ENCODE data around the gene PRM2.

DNA sequence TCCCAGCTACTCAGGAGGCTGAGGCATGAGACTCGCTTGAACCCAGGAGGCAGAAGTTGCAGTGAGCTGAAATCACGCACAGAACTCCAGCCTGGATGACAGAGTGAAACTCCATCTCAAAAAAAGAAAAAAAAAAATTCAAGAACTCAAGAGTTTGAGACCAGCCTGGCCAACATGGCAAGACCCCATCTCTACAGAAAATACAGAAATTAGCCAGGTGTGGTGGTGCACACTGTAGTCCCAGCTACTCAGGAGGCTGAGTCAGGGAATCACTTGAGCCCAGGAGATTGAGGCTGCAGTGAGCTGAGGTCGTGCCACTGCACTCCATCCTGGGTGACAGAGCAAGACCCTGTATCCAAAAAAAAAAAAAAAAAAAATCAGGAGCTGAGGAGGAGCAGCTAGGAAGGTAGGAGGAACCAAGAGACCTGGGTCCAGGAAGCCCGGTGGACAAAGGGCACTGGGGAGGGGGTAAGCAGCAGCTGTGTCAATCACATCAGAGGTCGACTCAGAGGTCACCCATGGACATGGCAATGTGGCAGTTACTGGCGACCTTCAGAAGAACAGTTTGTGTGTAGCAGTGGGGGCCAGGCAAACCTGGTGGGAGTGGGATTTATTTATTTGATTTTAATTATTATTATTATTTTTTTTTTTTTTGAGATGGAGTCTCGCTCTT, 15.9 kb upstream of the PRM2 start:
- TF ChIP-seq, protein P1, sequence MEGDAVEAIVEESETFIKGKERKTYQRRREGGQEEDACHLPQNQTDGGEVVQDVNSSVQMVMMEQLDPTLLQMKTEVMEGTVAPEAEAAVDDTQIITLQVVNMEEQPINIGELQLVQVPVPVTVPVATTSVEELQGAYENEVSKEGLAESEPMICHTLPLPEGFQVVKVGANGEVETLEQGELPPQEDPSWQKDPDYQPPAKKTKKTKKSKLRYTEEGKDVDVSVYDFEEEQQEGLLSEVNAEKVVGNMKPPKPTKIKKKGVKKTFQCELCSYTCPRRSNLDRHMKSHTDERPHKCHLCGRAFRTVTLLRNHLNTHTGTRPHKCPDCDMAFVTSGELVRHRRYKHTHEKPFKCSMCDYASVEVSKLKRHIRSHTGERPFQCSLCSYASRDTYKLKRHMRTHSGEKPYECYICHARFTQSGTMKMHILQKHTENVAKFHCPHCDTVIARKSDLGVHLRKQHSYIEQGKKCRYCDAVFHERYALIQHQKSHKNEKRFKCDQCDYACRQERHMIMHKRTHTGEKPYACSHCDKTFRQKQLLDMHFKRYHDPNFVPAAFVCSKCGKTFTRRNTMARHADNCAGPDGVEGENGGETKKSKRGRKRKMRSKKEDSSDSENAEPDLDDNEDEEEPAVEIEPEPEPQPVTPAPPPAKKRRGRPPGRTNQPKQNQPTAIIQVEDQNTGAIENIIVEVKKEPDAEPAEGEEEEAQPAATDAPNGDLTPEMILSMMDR (IDR thresholded peaks at IDR 0.05): no peak
- no peak for TF ChIP-seq POLR2AphosphoS5 (IDR thresholded peaks at IDR 0.05; ENCODE audit: insufficient read depth in 1 of 2, low read depth in 1 of 2)
